HG03354 (cell line): ENCODE data around the gene OR10V1.
A peak's percentile ranks its signal among the peaks of the same experiment; 100 is the strongest.

Experiments
- ATAC-seq: cut with Tn5 transposase; IDR thresholded peaks from one replicate; pipeline ENCODE4 v1.9.1; 2021; ENCODE audit warnings: mild to moderate bottlenecking; ENCODE audit not compliant: unreplicated experiment, poor library complexity, severe bottlenecking

OR10V1 gene

GRCh38 chr11:59671471-59671870 is 42.2 kb downstream of the OR10V1 start:
- ATAC-seq = no peak

GRCh38 chr11:59669611-59670009 is 44.0 kb downstream of the OR10V1 start:
- no peak for ATAC-seq

GRCh38 chr11:59668950-59669610 is 44.6 kb downstream of the OR10V1 start, which contains the start of gene PATL1:
Gene PATL1, minus strand, starts transcription at chr11:59669037. Its CDS starts 142 bp downstream, at chr11:59668895.
- ATAC-seq = peak; percentile 92

- peak; percentile 41 for ATAC-seq
Measured at GRCh38 chr11:59668188-59668949, 45.3 kb downstream of the OR10V1 start.

- ATAC-seq = no peak
Measured at GRCh38 chr11:59667812-59668187, 45.8 kb downstream of the OR10V1 start.

- no peak for ATAC-seq
Measured at GRCh38 chr11:59666969-59667368, 46.7 kb downstream of the OR10V1 start.
